ENCODE results near the gene BARHL1.

BARHL1 gene

GRCh38 chr9:132582276-132582785 is at the start of gene BARHL1:
Gene BARHL1, plus strand, starts transcription at chr9:132582606. Its CDS starts 192 bp downstream, at chr9:132582798.
- H3K27me3 Mint-ChIP-seq = peaks cover 92% of the 10 kb centered on the region
- ATAC-seq = no peak
- no peaks in the 10 kb centered on the region for H3K36me3 Mint-ChIP-seq
- H3K9me3 Mint-ChIP-seq = no peaks in the 10 kb centered on the region
- H3K4me3 Mint-ChIP-seq = peak within 1 kb of the TSS; percentile 62
- H3K27ac Mint-ChIP-seq = no peak within 1 kb of the TSS
- H3K4me1 Mint-ChIP-seq = peaks cover 23% of the 10 kb centered on the region

GRCh38 chr9:132534832-132535231 is 47.6 kb upstream of the BARHL1 start:
- H3K27ac Mint-ChIP-seq = no peak overlapping the region
- peaks cover 35% of the 10 kb centered on the region for H3K27me3 Mint-ChIP-seq
- no peak for ATAC-seq
- H3K4me1 Mint-ChIP-seq = no peaks in the 10 kb centered on the region
- H3K4me3 Mint-ChIP-seq = no peak overlapping the region
- peaks cover 2% of the 10 kb centered on the region for H3K9me3 Mint-ChIP-seq
- H3K36me3 Mint-ChIP-seq = no peaks in the 10 kb centered on the region

GRCh38 chr9:132536124-132536523 is 46.3 kb upstream of the BARHL1 start:
- ATAC-seq = no peak
- Mint-ChIP-seq H3K4me3 (no peak overlapping the region), H3K27ac (no peak overlapping the region), H3K4me1 (no peaks in the 10 kb centered on the region), H3K27me3 (peaks cover 23% of the 10 kb centered on the region), H3K36me3 (no peaks in the 10 kb centered on the region), H3K9me3 (peaks cover 2% of the 10 kb centered on the region)

- H3K4me1 Mint-ChIP-seq = no peaks in the 10 kb centered on the region
- H3K27me3 Mint-ChIP-seq = peaks cover 11% of the 10 kb centered on the region
- no peak for ATAC-seq
- no peaks in the 10 kb centered on the region for H3K36me3 Mint-ChIP-seq
- no peak overlapping the region for H3K4me3 Mint-ChIP-seq
- no peak overlapping the region for H3K27ac Mint-ChIP-seq
- H3K9me3 Mint-ChIP-seq = peaks cover 2% of the 10 kb centered on the region
These were observed 45.1 kb upstream of the BARHL1 start for GRCh38 chr9:132537352-132537751.

GRCh38 chr9:132538071-132538470 is 44.3 kb upstream of the BARHL1 start:
- no peak overlapping the region for H3K27ac Mint-ChIP-seq
- no peak for ATAC-seq
- H3K4me1 Mint-ChIP-seq = no peaks in the 10 kb centered on the region
- peaks cover 8% of the 10 kb centered on the region for H3K27me3 Mint-ChIP-seq
- no peaks in the 10 kb centered on the region for H3K36me3 Mint-ChIP-seq
- peaks cover 2% of the 10 kb centered on the region for H3K9me3 Mint-ChIP-seq
- no peak overlapping the region for H3K4me3 Mint-ChIP-seq

- Mint-ChIP-seq H3K4me1 (no peaks in the 10 kb centered on the region), H3K27me3 (no peaks in the 10 kb centered on the region), H3K27ac (no peak overlapping the region), H3K36me3 (no peaks in the 10 kb centered on the region), H3K9me3 (peaks cover 2% of the 10 kb centered on the region), H3K4me3 (no peak overlapping the region)
- ATAC-seq = no peak
These were observed 43.3 kb upstream of the BARHL1 start for GRCh38 chr9:132539096-132539495.

- ATAC-seq = no peak
- Mint-ChIP-seq H3K27me3 (peaks cover 11% of the 10 kb centered on the region), H3K27ac (no peak overlapping the region), H3K9me3 (no peaks in the 10 kb centered on the region), H3K4me3 (no peak overlapping the region), H3K36me3 (no peaks in the 10 kb centered on the region), H3K4me1 (no peaks in the 10 kb centered on the region)
These were observed 41.4 kb upstream of the BARHL1 start for GRCh38 chr9:132541051-132541450.

GRCh38 chr9:132541870-132542830 is 40.3 kb upstream of the BARHL1 start:
- ATAC-seq = no peak
- no peak overlapping the region for H3K4me3 Mint-ChIP-seq
- no peaks in the 10 kb centered on the region for H3K9me3 Mint-ChIP-seq
- peaks cover 22% of the 10 kb centered on the region for H3K27me3 Mint-ChIP-seq
- H3K27ac Mint-ChIP-seq = no peak overlapping the region
- H3K4me1 Mint-ChIP-seq = peaks cover 6% of the 10 kb centered on the region
- H3K36me3 Mint-ChIP-seq = no peaks in the 10 kb centered on the region

- H3K9me3 Mint-ChIP-seq = no peaks in the 10 kb centered on the region
- peaks cover 31% of the 10 kb centered on the region for H3K27me3 Mint-ChIP-seq
- no peak for ATAC-seq
These were observed 39.2 kb upstream of the BARHL1 start for GRCh38 chr9:132543251-132543650.

GRCh38 chr9:132543960-132544359 is 38.4 kb upstream of the BARHL1 start:
- ATAC-seq = no peak
- Mint-ChIP-seq H3K27ac (no peak overlapping the region), H3K9me3 (no peaks in the 10 kb centered on the region), H3K4me1 (peaks cover 6% of the 10 kb centered on the region), H3K4me3 (no peak overlapping the region), H3K36me3 (no peaks in the 10 kb centered on the region), H3K27me3 (peaks cover 31% of the 10 kb centered on the region)

More at GRCh38 chr9:132543251-132543650, 39.2 kb upstream of the BARHL1 start:
- no peaks in the 10 kb centered on the region for H3K36me3 Mint-ChIP-seq
- H3K27ac Mint-ChIP-seq = no peak overlapping the region
- peaks cover 6% of the 10 kb centered on the region for H3K4me1 Mint-ChIP-seq
- H3K4me3 Mint-ChIP-seq = no peak overlapping the region

- Mint-ChIP-seq H3K9me3 (no peaks in the 10 kb centered on the region), H3K27me3 (peaks cover 32% of the 10 kb centered on the region), H3K4me1 (peaks cover 6% of the 10 kb centered on the region), H3K27ac (no peak overlapping the region), H3K4me3 (no peak overlapping the region), H3K36me3 (no peaks in the 10 kb centered on the region)
- no peak for ATAC-seq
These were observed 36.8 kb upstream of the BARHL1 start for GRCh38 chr9:132545578-132545977.

GRCh38 chr9:132546148-132547051 is 36.0 kb upstream of the BARHL1 start:
- no peak for ATAC-seq
- Mint-ChIP-seq H3K9me3 (no peaks in the 10 kb centered on the region), H3K27ac (no peak overlapping the region), H3K4me1 (peaks cover 6% of the 10 kb centered on the region), H3K36me3 (no peaks in the 10 kb centered on the region), H3K4me3 (no peak overlapping the region), H3K27me3 (peaks cover 41% of the 10 kb centered on the region)

GRCh38 chr9:132547052-132547431 is 35.4 kb upstream of the BARHL1 start:
- no peaks in the 10 kb centered on the region for H3K36me3 Mint-ChIP-seq
- no peaks in the 10 kb centered on the region for H3K9me3 Mint-ChIP-seq
- peaks cover 6% of the 10 kb centered on the region for H3K4me1 Mint-ChIP-seq
- H3K4me3 Mint-ChIP-seq = no peak overlapping the region
- peaks cover 47% of the 10 kb centered on the region for H3K27me3 Mint-ChIP-seq
- no peak for ATAC-seq
- H3K27ac Mint-ChIP-seq = no peak overlapping the region

- no peak overlapping the region for H3K4me3 Mint-ChIP-seq
- H3K27me3 Mint-ChIP-seq = peaks cover 48% of the 10 kb centered on the region
- H3K36me3 Mint-ChIP-seq = no peaks in the 10 kb centered on the region
- no peak overlapping the region for H3K27ac Mint-ChIP-seq
- no peak for ATAC-seq
- H3K9me3 Mint-ChIP-seq = no peaks in the 10 kb centered on the region
- peaks cover 6% of the 10 kb centered on the region for H3K4me1 Mint-ChIP-seq
These were observed 35.0 kb upstream of the BARHL1 start for GRCh38 chr9:132547436-132547835.

Data from stimulated activated memory B cell treated with anti-CD40 and anti-IgM and Interleukin-4, amounts not matched to agents 10 μg/mL and 1 μg/mL and 100 μg/mL, for 72 hours (primary cell).